ENCODE measurements around the gene COL5A1.
A peak's percentile ranks its signal among the peaks of the same experiment; 100 is the strongest.

COL5A1 gene

DNA sequence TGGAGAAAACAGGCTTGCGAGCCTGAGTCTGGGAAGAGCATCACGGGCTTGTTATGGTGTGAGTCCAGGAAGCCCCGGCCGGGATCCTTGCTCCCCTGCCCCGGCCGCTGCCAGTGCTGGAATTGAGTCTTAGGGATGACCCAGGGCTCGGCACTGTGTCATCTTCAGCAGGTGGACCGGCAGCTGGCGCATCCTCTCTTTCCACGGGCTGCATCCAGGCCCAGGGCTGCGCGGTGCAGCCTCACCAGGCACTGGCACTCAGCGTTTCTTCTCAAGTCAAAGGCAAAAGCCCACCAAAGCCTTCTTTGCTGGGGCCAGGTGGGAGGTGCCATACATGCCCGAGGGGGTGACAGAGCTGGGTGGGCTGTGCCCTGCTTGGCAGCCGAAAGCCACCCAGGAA lies 46.6 kb downstream of the COL5A1 start:
- no peak for TF ChIP-seq CTCF (IDR thresholded peaks at IDR 0.05; ENCODE audit: low read depth, low read length)
- no peak for DNase-seq (ENCODE audit: extremely low read depth, low read depth)

DNA sequence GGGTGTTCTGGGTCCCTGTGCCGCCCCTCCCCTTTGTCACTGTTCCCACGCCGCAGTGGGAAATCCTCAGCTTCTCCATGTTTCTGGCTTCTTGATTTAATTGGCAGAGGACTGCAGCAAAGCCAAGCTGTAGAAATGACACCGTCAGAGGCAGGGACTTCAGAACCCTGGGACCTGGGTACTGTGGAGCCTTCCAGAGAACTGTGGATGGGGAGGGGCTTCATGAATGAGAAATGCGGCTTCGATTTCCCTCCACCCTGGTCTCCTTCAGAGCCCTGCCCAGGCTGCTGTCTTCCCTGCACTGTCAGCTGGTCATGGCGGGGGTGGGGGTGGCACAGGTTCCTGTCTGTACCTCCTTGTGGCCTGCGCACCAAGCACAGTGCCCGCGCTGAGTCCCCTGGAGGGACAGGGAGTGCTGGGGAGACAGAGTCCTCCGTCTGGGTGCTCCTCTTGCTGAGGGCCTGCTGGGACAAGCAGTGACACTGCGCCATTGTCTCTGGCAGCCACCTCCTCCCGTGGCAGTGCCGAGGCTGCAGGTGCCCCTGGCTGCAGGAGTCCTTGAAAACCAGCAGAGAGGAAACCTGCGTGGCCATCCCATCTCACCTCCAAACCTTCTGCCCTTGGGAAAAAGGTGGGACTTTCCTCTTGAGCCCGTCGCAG lies 47.2 kb downstream of the COL5A1 start:
- no peak for TF ChIP-seq CTCF (IDR thresholded peaks at IDR 0.05; ENCODE audit: low read depth, low read length)
- no peak for DNase-seq (ENCODE audit: extremely low read depth, low read depth)

DNA sequence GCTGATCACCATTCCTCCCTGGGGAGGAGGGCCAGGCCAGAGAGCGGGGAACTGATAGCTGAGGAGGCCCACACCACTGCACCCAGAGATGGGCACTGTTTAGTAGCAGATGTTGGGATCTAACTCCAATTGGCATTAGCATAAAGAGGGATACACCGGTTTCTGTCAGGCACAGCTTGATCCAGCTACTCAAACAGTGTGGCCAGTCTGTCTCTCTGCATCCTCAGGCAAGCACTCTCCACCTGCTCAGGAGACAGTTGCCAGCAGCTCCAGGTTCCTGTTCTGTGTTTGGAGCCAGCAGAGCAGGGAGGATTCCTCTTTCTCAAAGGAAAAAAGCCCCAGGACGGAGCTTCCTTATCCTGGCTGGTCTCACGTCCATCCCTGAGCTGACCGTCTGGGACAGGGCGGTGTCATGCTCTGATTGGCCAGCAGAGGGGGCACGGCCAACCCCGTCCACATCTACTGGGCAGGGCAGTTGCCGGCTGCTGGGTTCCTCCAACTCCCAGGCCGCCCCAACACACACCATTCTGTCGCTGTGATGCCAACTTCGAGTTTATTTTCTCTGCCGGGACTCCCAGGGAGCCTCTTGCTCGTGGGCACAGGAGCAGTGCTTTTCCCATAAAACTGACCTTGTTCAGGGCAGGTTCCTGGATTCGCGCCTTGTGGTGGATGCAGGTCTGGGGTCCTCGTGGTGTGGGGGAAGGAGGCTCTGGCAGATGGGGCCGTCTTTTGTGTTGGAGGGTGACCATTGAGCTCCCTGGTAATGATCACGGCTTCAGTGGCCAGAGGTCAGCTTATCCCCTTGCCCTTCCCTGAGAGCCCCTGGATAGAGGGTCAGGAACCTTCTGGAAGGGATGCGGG lies 47.9 kb downstream of the COL5A1 start:
- peak; percentile 89 for TF ChIP-seq CTCF (IDR thresholded peaks at IDR 0.05; ENCODE audit: low read depth, low read length)
- DNase-seq (ENCODE audit: extremely low read depth, low read depth), result peak; percentile 31

- DNase-seq (ENCODE audit: extremely low read depth, low read depth), result no peak
- TF ChIP-seq CTCF (IDR thresholded peaks at IDR 0.05; ENCODE audit: low read depth, low read length), result no peak
Observed at GRCh38 chr9:134690301-134690751, 48.7 kb downstream of the COL5A1 start.

GRCh38 chr9:134690946-134691694 lies 49.5 kb downstream of the COL5A1 start:
- no peak for DNase-seq (ENCODE audit: extremely low read depth, low read depth)
- TF ChIP-seq CTCF (IDR thresholded peaks at IDR 0.05; ENCODE audit: low read depth, low read length), result no peak

- TF ChIP-seq CTCF (IDR thresholded peaks at IDR 0.05; ENCODE audit: low read depth, low read length), result no peak
- no peak for DNase-seq (ENCODE audit: extremely low read depth, low read depth)
Observed at GRCh38 chr9:134691695-134692572, 50.3 kb downstream of the COL5A1 start.

Measured in AG09319 (cell line).